Measurements from ENCODE around the gene TSG101. TPM values are rescaled to one million over a fixed set of nuclear protein-coding genes. Genes with fewer than 3 reads are reported as not detected.

TSG101 gene
- total RNA-seq (10 to 100 TPM; 53.2 to 57.6 TPM), polyA plus RNA-seq (10 to 100 TPM; 37.8 to 64.4 TPM)
- long read RNA-seq, donor 1, transcript TSG101-201 (10 exons, 1,824 nt) = major isoform, 25 of 44 reads
- long read RNA-seq, donor 1, partial matches to known transcripts = 18 of 44 reads
- long read RNA-seq, donor 1, other reads (novel, unspliced or antisense) = 0 of 44 reads
- long read RNA-seq, donor 2, transcript TSG101-201 (10 exons, 1,824 nt) = major isoform, 8 of 8 reads
- long read RNA-seq, donor 2, partial matches to known transcripts = 0 of 8 reads
- long read RNA-seq, donor 2, other reads (novel, unspliced or antisense) = 0 of 8 reads
- long read RNA-seq, donor 3, transcript TSG101-201 (10 exons, 1,824 nt) = major isoform, 21 of 21 reads
- long read RNA-seq, donor 3, partial matches to known transcripts = 0 of 21 reads
- long read RNA-seq, donor 3, other reads (novel, unspliced or antisense) = 0 of 21 reads
- long read RNA-seq, donor 4, transcript TSG101-201 (10 exons, 1,824 nt) = major isoform, 12 of 17 reads
- long read RNA-seq, donor 4, partial matches to known transcripts = 5 of 17 reads
- long read RNA-seq, donor 4, other reads (novel, unspliced or antisense) = 0 of 17 reads
- long read RNA-seq, donor 5, transcript TSG101-201 (10 exons, 1,824 nt) = major isoform, 27 of 40 reads
- long read RNA-seq, donor 5, partial matches to known transcripts = 13 of 40 reads
- long read RNA-seq, donor 5, other reads (novel, unspliced or antisense) = 0 of 40 reads

GRCh38 chr11:18526521-18527296 is at the start of gene TSG101:
Gene TSG101 (minus strand): TSS chr11:18526942. CDS start chr11:18526816, 126 bp downstream.
- Histone ChIP-seq H3K4me3 (peak within 1 kb of the TSS; percentile 85), H3K27me3 (ENCODE audit: control insufficient read depth in 3 of 3, insufficient read depth in 3 of 3, low read length in 2 of 3) (no peaks in the 10 kb centered on the region), H3K4me1 (ENCODE audit: control insufficient read depth in 5 of 5, insufficient read depth in 5 of 5, low read length in 5 of 5) (peaks cover 0 to 13% (median 4%) of the 10 kb centered on the region in 5 donors), H3K9ac (ENCODE audit: insufficient read depth in 1 of 2, low read length in 2 of 2) (peak within 1 kb of the TSS; percentile 94 to 95), H3K27ac (ENCODE audit: low read depth in 1 of 2, low read length in 1 of 2) (peak within 1 kb of the TSS; percentile 87 to 98), H3K9me3 (ENCODE audit: control insufficient read depth in 4 of 4, insufficient read depth in 3 of 4, low read length in 3 of 4) (no peaks in the 10 kb centered on the region), H3K36me3 (ENCODE audit: control insufficient read depth in 4 of 4, insufficient read depth in 4 of 4, low read length in 4 of 4) (peaks cover 2 to 15% (median 8%) of the 10 kb centered on the region in 4 donors)
- WGBS, 2 donors = 0% methylated on average over 52 to 57 of the region's 57 CpGs
- ATAC-seq (ENCODE audit: insufficient read depth, low FRiP score) (peak; percentile 99), DNase-seq (peak; percentile 97 to 98 (median 97))
- TF ChIP-seq CTCF (IDR thresholded peaks at IDR 0.05; ENCODE audit: control extremely low read depth, extremely low read depth) = no peak

GRCh38 chr11:18575361-18575760 is 48.6 kb upstream of the TSG101 start:
- H3K4me3 ChIP-seq = no peak overlapping the region
- H3K9me3 ChIP-seq (ENCODE audit: control insufficient read depth in 4 of 4, insufficient read depth in 3 of 4, low read length in 3 of 4) = no peaks in the 10 kb centered on the region
- no peak overlapping the region for H3K9ac ChIP-seq (ENCODE audit: insufficient read depth in 1 of 2, low read length in 2 of 2)
- no peak for DNase-seq
- peaks cover 6 to 18% (median 12%) of the 10 kb centered on the region in 4 donors for H3K36me3 ChIP-seq (ENCODE audit: control insufficient read depth in 4 of 4, insufficient read depth in 4 of 4, low read length in 4 of 4)
- no peak for ATAC-seq (ENCODE audit: insufficient read depth, low FRiP score)
- H3K27ac ChIP-seq (ENCODE audit: low read depth in 1 of 2, low read length in 1 of 2) = no peak overlapping the region
- WGBS, 2 donors = 51 to 67% methylated on average over 1 of the region's 1 CpG
- H3K27me3 ChIP-seq (ENCODE audit: control insufficient read depth in 3 of 3, insufficient read depth in 3 of 3, low read length in 2 of 3) = no peaks in the 10 kb centered on the region
- no peak for TF ChIP-seq CTCF (IDR thresholded peaks at IDR 0.05; ENCODE audit: control extremely low read depth, extremely low read depth)
- H3K4me1 ChIP-seq (ENCODE audit: control insufficient read depth in 5 of 5, insufficient read depth in 5 of 5, low read length in 5 of 5) = no peaks in the 10 kb centered on the region

GRCh38 chr11:18567081-18567480 is 40.3 kb upstream of the TSG101 start:
- DNase-seq (no peak), ATAC-seq (ENCODE audit: insufficient read depth, low FRiP score) (no peak)
- Histone ChIP-seq H3K27ac (ENCODE audit: low read depth in 1 of 2, low read length in 1 of 2) (no peak overlapping the region), H3K4me1 (ENCODE audit: control insufficient read depth in 5 of 5, insufficient read depth in 5 of 5, low read length in 5 of 5) (no peaks in the 10 kb centered on the region), H3K27me3 (ENCODE audit: control insufficient read depth in 3 of 3, insufficient read depth in 3 of 3, low read length in 2 of 3) (no peaks in the 10 kb centered on the region), H3K36me3 (ENCODE audit: control insufficient read depth in 4 of 4, insufficient read depth in 4 of 4, low read length in 4 of 4) (peaks cover 0 to 20% (median 17%) of the 10 kb centered on the region in 4 donors), H3K4me3 (no peak overlapping the region), H3K9ac (ENCODE audit: insufficient read depth in 1 of 2, low read length in 2 of 2) (no peak overlapping the region), H3K9me3 (ENCODE audit: control insufficient read depth in 4 of 4, insufficient read depth in 3 of 4, low read length in 3 of 4) (no peaks in the 10 kb centered on the region)
- TF ChIP-seq CTCF (IDR thresholded peaks at IDR 0.05; ENCODE audit: control extremely low read depth, extremely low read depth) = no peak
- WGBS, 2 donors = 97 to 99% methylated on average over 3 of the region's 3 CpGs

Measured in lung (tissue), 16 donors.